Stimulated activated CD8-positive, alpha-beta memory T cell treated with anti-CD3 and anti-CD28 coated beads, Interleukin-12 subunit alpha, Interleukin-12 subunit beta, amount 100 ng/mL, for 24 hours (primary cell): ENCODE measurements around the gene PPP4R1.

Experiments used
- DNase-seq: peaks from one replicate; pipeline ENCODE4 v3.0.0-alpha.2; 2020; ENCODE audit errors: extremely low read depth

Gene PPP4R1

GRCh38 chr18:9594823-9595596, 19.3 kb downstream of the PPP4R1 start:
- DNase-seq, result no peak

- DNase-seq, result no peak
Observed at GRCh38 chr18:9587924-9588323, 26.4 kb downstream of the PPP4R1 start.

- DNase-seq, result no peak
Observed at GRCh38 chr18:9586814-9587213, 27.5 kb downstream of the PPP4R1 start.

- DNase-seq, result no peak
Observed at GRCh38 chr18:9581667-9582066, 32.7 kb downstream of the PPP4R1 start.

GRCh38 chr18:9578306-9578705, 36.1 kb downstream of the PPP4R1 start:
- DNase-seq, result no peak

GRCh38 chr18:9577361-9577760, 37.0 kb downstream of the PPP4R1 start:
- no peak for DNase-seq

- no peak for DNase-seq
Observed at GRCh38 chr18:9575558-9575957, 38.8 kb downstream of the PPP4R1 start.

GRCh38 chr18:9574473-9575115, 39.8 kb downstream of the PPP4R1 start:
- no peak for DNase-seq

GRCh38 chr18:9571546-9571945, 42.8 kb downstream of the PPP4R1 start:
- no peak for DNase-seq

- DNase-seq, result no peak
Observed at GRCh38 chr18:9570255-9570654, 44.1 kb downstream of the PPP4R1 start.

- DNase-seq, result no peak
Observed at GRCh38 chr18:9569178-9569577, 45.2 kb downstream of the PPP4R1 start.

- DNase-seq, result no peak
Observed at GRCh38 chr18:9568186-9568585, 46.2 kb downstream of the PPP4R1 start.

GRCh38 chr18:9565407-9565806, 49.0 kb downstream of the PPP4R1 start:
- no peak for DNase-seq

GRCh38 chr18:9563331-9563730, 51.0 kb downstream of the PPP4R1 start:
- DNase-seq, result no peak

- DNase-seq, result no peak
Observed at GRCh38 chr18:9562584-9562983, 51.8 kb downstream of the PPP4R1 start.

GRCh38 chr18:9561759-9562158, 52.6 kb downstream of the PPP4R1 start:
- no peak for DNase-seq

- DNase-seq, result no peak
Observed at GRCh38 chr18:9559253-9559652, 55.1 kb downstream of the PPP4R1 start.

GRCh38 chr18:9558387-9559064, 55.8 kb downstream of the PPP4R1 start:
- DNase-seq, result no peak

- DNase-seq, result no peak
Observed at GRCh38 chr18:9557250-9557943, 57.0 kb downstream of the PPP4R1 start.

GRCh38 chr18:9552616-9553015, 61.7 kb downstream of the PPP4R1 start:
- no peak for DNase-seq

- no peak for DNase-seq
Observed at GRCh38 chr18:9552191-9552590, 62.2 kb downstream of the PPP4R1 start.

GRCh38 chr18:9550429-9550828, 63.9 kb downstream of the PPP4R1 start:
- DNase-seq, result no peak
